Esophagus squamous epithelium (tissue), 5 donors: ENCODE measurements around the gene DMRT1. TPM values are rescaled to one million over a fixed set of nuclear protein-coding genes. Genes with fewer than 3 reads are reported as not detected.

ENCODE experiments used
- DNase-seq: peaks from one replicate; lab custom pipeline; 2025; lab: John Stamatoyannopoulos, UW
- H3K27ac ChIP-seq, 4 donors: fragments of 200-600 bp; sonication (generic); one replicate each; pipeline ENCODE4 v1.5.1; 2016 to 2019; ENCODE audit warnings: mild to moderate bottlenecking in 1 of 4
- H3K27me3 ChIP-seq, 4 donors: fragments of 200-600 bp; sonication (generic); 1 replicate in 3 of 4; 2 replicates in 1 of 4; pipeline versions ENCODE4 v1.5.1 to v1.6.0; 2017 to 2021; ENCODE audit warnings: antibody characterized with exemption in 1 of 4
- H3K36me3 ChIP-seq, 3 donors: fragments of 200-600 bp; sonication (generic); one replicate each; pipeline ENCODE4 v1.5.1; 2016 to 2019
- H3K4me1 ChIP-seq, 3 donors: fragments of 200-600 bp; sonication (generic); one replicate each; pipeline ENCODE4 v1.5.1; 2017 to 2019
- H3K4me3 ChIP-seq, 4 donors: fragments of 200-600 bp; sonication (generic); 1 replicate in 3 of 4; 2 replicates in 1 of 4; pipeline ENCODE4 v1.5.1; 2016 to 2019; ENCODE audit warnings: mild to moderate bottlenecking in 2 of 4, moderate library complexity in 1 of 4
- H3K9me3 ChIP-seq, 3 donors: fragments of 200-600 bp; sonication (generic); one replicate each; pipeline ENCODE4 v1.5.1; 2016 to 2019
- CTCF ChIP-seq, 6 experiments: fragments of 450-650 bp in 4 of 6; fragments of 200-600 bp in 2 of 6; sonication (generic) in 2 of 6; IDR thresholded peaks; one replicate each; pipeline ENCODE4 v1.5.1; 2016 to 2019; ENCODE audit warnings: antibody characterized with exemption in 6 of 6, mild to moderate bottlenecking in 4 of 6, moderate library complexity in 4 of 6
- POLR2A ChIP-seq, 4 donors: fragments of 450-650 bp; IDR thresholded peaks; one replicate each; pipeline ENCODE4 v1.6.1; 2017; ENCODE audit warnings: antibody characterized with exemption in 4 of 4, mild to moderate bottlenecking in 4 of 4, moderate library complexity in 3 of 4
- whole genome bisulfite sequencing, 2 donors: methylation state at CpG; one replicate each; pipeline ENCODE4 v1.1.5; 2018; 5-methylcytosine and 5-hydroxymethylcytosine counted together
- intact Hi-C: fragments of 100-400 bp; cut with DNase I; formaldehyde crosslinking; loops from one replicate; pipeline ENCODE4 v1.15.0; 2022
- total RNA-seq, 4 donors: library from RNA; depleted of rRNA; stranded (reverse); fragments of >200 nt; gene quantifications; one replicate each; pipeline ENCODE4 v1.1.0, GENCODE V29; 2016
- donor health status: DM: yes; HTN: yes; CAD: no.

Gene DMRT1
- total RNA-seq, 4 donors from 2014 or later: not detected

GRCh38 chr9:967436-967835 lies 125.9 kb downstream of the DMRT1 start:
- Histone ChIP-seq H3K4me1 (peaks cover 0 to 54% (median 12%) of the 10 kb centered on the region in 3 donors), H3K27ac (peak overlapping the region in 1 of 4 donors; percentile 55), H3K36me3 (no peaks in the 10 kb centered on the region), H3K9me3 (no peaks in the 10 kb centered on the region), H3K4me3 (peak overlapping the region; percentile 8 to 41 (median 30)), H3K27me3 (peaks cover 0 to 100% (median 33%) of the 10 kb centered on the region in 4 donors)
- DNase-seq: no peak
- 12 to 16% methylated on average over 6 of the region's 6 CpGs for WGBS, 2 donors
- intact Hi-C loops: no loop called here
- TF ChIP-seq POLR2A (IDR thresholded peaks at IDR 0.05) (no peak), CTCF (IDR thresholded peaks at IDR 0.05) (no peak)

GRCh38 chr9:967903-968641 lies 126.6 kb downstream of the DMRT1 start:
- TF ChIP-seq POLR2A (IDR thresholded peaks at IDR 0.05) (no peak), CTCF (IDR thresholded peaks at IDR 0.05) (no peak)
- H3K36me3 ChIP-seq: no peaks in the 10 kb centered on the region
- peaks cover 0 to 100% (median 34%) of the 10 kb centered on the region in 4 donors for H3K27me3 ChIP-seq
- H3K4me3 ChIP-seq: peak overlapping the region; percentile 8 to 41 (median 30)
- intact Hi-C loops: no loop called here
- 4 to 13% methylated on average over 14 to 15 of the region's 15 CpGs for WGBS, 2 donors
- peaks cover 0 to 60% (median 12%) of the 10 kb centered on the region in 3 donors for H3K4me1 ChIP-seq
- no peak for DNase-seq
- peak overlapping the region in 2 of 4 donors; percentile 29 to 55 for H3K27ac ChIP-seq
- H3K9me3 ChIP-seq: no peaks in the 10 kb centered on the region

DNA sequence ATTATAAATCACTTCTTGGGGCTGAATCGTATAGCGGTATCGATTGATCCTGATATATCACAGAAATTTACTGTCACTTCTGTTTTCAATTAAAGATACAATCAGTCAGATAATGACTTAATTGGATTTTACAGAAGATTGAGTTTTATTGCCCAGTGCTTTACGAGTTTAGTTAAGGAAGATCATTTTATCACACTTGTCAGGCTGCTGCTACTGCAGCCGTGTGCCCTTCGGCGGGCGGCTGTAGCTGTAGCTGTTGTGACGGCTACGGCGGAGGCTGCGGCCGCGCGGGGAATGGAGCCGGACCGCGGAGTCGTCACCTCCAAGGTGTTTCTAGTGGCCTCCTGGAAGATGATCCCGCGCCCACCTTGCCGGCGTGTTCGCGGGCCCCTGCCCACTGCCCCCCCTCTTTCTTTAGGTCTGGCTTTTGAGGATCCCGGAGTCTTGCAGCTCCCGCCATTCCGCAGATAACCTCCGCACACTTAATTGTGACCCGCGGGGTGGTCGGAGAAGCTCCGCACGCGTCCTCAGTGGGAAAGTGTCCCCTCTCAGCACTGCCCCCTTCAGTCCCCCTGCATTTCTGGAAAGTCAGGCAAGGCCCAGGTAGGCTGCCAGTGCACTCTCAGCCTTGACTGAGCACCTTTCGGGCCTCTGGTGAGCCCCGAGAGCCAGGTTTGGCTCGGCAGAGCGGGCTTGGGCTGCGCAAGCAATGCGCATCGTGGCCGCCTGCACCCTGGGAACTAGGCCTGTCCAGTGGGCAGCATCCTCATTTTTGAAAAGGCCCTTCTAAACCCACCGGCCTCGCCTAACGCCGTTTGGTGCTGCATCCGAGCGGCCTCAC lies 128.0 kb downstream of the DMRT1 start:
- Histone ChIP-seq H3K27me3 (peaks cover 0 to 100% (median 39%) of the 10 kb centered on the region in 4 donors), H3K9me3 (no peaks in the 10 kb centered on the region)
- WGBS, 2 donors: 24 to 74% methylated on average over 8 to 18 of the region's 49 CpGs

GRCh38 chr9:970151-970996 lies 128.9 kb downstream of the DMRT1 start:
- intact Hi-C loops: no loop called here
- H3K9me3 ChIP-seq: no peaks in the 10 kb centered on the region
- H3K27ac ChIP-seq: no peak overlapping the region
- H3K4me1 ChIP-seq: peaks cover 0 to 62% (median 12%) of the 10 kb centered on the region in 3 donors
- H3K4me3 ChIP-seq: no peak overlapping the region
- H3K27me3 ChIP-seq: peaks cover 6 to 100% (median 45%) of the 10 kb centered on the region in 4 donors
- H3K36me3 ChIP-seq: no peaks in the 10 kb centered on the region
- no peak for DNase-seq
- WGBS, 2 donors: 48 to 55% methylated on average over 31 to 38 of the region's 57 CpGs
- TF ChIP-seq CTCF (IDR thresholded peaks at IDR 0.05) (no peak), POLR2A (IDR thresholded peaks at IDR 0.05) (no peak)

More for the DNA sequence above, 128.0 kb downstream of the DMRT1 start:
- Histone ChIP-seq H3K36me3 (no peaks in the 10 kb centered on the region), H3K27ac (no peak overlapping the region), H3K4me3 (no peak overlapping the region), H3K4me1 (peaks cover 0 to 63% (median 12%) of the 10 kb centered on the region in 3 donors)
- TF ChIP-seq POLR2A (IDR thresholded peaks at IDR 0.05) (no peak), CTCF (IDR thresholded peaks at IDR 0.05) (no peak)
- intact Hi-C loops: no loop called here
- DNase-seq: no peak
